Measurements from ENCODE around the gene KRTAP5-10.

The KRTAP5-10 gene

GRCh38 chr11:71557257-71557656 is 8.1 kb upstream of the KRTAP5-10 start:
- Histone ChIP-seq H3K27ac (ENCODE audit: low read depth, low read length) (no peak overlapping the region), H3K36me3 (ENCODE audit: control insufficient read depth, low read length) (no peaks in the 10 kb centered on the region), H3K4me1 (ENCODE audit: control insufficient read depth, low read length) (no peaks in the 10 kb centered on the region), H3K4me2 (ENCODE audit: low read length) (no peak overlapping the region), H3K79me2 (ENCODE audit: control insufficient read depth, low read length) (no peaks in the 10 kb centered on the region), H3F3A (ENCODE audit: control insufficient read depth, insufficient read depth) (no peaks in the 10 kb centered on the region), H3K4me3 (ENCODE audit: low read length) (no peak overlapping the region), H4K20me1 (ENCODE audit: control insufficient read depth, insufficient read depth, low read depth, low read length) (no peaks in the 10 kb centered on the region), H3K9me3 (ENCODE audit: control insufficient read depth, insufficient read depth, low read length) (no peaks in the 10 kb centered on the region), H3K9me2 (replicated peaks; ENCODE audit: control insufficient read depth, low read length) (no peaks in the 10 kb centered on the region), H3K27me3 (ENCODE audit: control insufficient read depth, low read length) (peaks cover 7% of the 10 kb centered on the region; the same call in 1 of the 2 replicates)
- TF ChIP-seq EZH2phosphoT487 (IDR thresholded peaks at IDR 0.05; ENCODE audit: borderline replicate concordance, low read length) (no peak), CTCF (IDR thresholded peaks at IDR 0.05; ENCODE audit: low read depth, low read length, poor library complexity, severe bottlenecking) (no peak)

GRCh38 chr11:71558996-71559395 is 6.4 kb upstream of the KRTAP5-10 start:
- TF ChIP-seq CTCF (IDR thresholded peaks at IDR 0.05; ENCODE audit: low read depth, low read length, poor library complexity, severe bottlenecking), result no peak
- TF ChIP-seq EZH2phosphoT487 (IDR thresholded peaks at IDR 0.05; ENCODE audit: borderline replicate concordance, low read length), result no peak

GRCh38 chr11:71562120-71562519 is 3.2 kb upstream of the KRTAP5-10 start:
- Histone ChIP-seq H3K4me2 (ENCODE audit: low read length) (no peak overlapping the region), H3K27me3 (ENCODE audit: control insufficient read depth, low read length) (peaks cover 16% of the 10 kb centered on the region)

More at GRCh38 chr11:71558996-71559395, 6.4 kb upstream of the KRTAP5-10 start:
- H3K36me3 ChIP-seq (ENCODE audit: control insufficient read depth, low read length), result no peaks in the 10 kb centered on the region
- H3K4me2 ChIP-seq (ENCODE audit: low read length), result no peak overlapping the region
- H3K4me1 ChIP-seq (ENCODE audit: control insufficient read depth, low read length), result no peaks in the 10 kb centered on the region
- H3K79me2 ChIP-seq (ENCODE audit: control insufficient read depth, low read length), result no peaks in the 10 kb centered on the region
- no peaks in the 10 kb centered on the region for H3K9me3 ChIP-seq (ENCODE audit: control insufficient read depth, insufficient read depth, low read length)
- no peaks in the 10 kb centered on the region for H3F3A ChIP-seq (ENCODE audit: control insufficient read depth, insufficient read depth)
- H3K27ac ChIP-seq (ENCODE audit: low read depth, low read length), result no peak overlapping the region
- H3K4me3 ChIP-seq (ENCODE audit: low read length), result no peak overlapping the region
- H3K27me3 ChIP-seq (ENCODE audit: control insufficient read depth, low read length), result peaks cover 17% of the 10 kb centered on the region
- no peaks in the 10 kb centered on the region for H4K20me1 ChIP-seq (ENCODE audit: control insufficient read depth, insufficient read depth, low read depth, low read length)
- no peaks in the 10 kb centered on the region for H3K9me2 ChIP-seq (replicated peaks; ENCODE audit: control insufficient read depth, low read length)

More at GRCh38 chr11:71562120-71562519, 3.2 kb upstream of the KRTAP5-10 start:
- H3K36me3 ChIP-seq (ENCODE audit: control insufficient read depth, low read length), result no peaks in the 10 kb centered on the region
- no peak for TF ChIP-seq EZH2phosphoT487 (IDR thresholded peaks at IDR 0.05; ENCODE audit: borderline replicate concordance, low read length)
- no peak for TF ChIP-seq CTCF (IDR thresholded peaks at IDR 0.05; ENCODE audit: low read depth, low read length, poor library complexity, severe bottlenecking)
- H3F3A ChIP-seq (ENCODE audit: control insufficient read depth, insufficient read depth), result no peaks in the 10 kb centered on the region
- no peaks in the 10 kb centered on the region for H3K79me2 ChIP-seq (ENCODE audit: control insufficient read depth, low read length)
- no peaks in the 10 kb centered on the region for H3K9me2 ChIP-seq (replicated peaks; ENCODE audit: control insufficient read depth, low read length)
- H3K9me3 ChIP-seq (ENCODE audit: control insufficient read depth, insufficient read depth, low read length), result no peaks in the 10 kb centered on the region
- H3K4me1 ChIP-seq (ENCODE audit: control insufficient read depth, low read length), result no peaks in the 10 kb centered on the region
- no peak overlapping the region for H3K27ac ChIP-seq (ENCODE audit: low read depth, low read length)
- H4K20me1 ChIP-seq (ENCODE audit: control insufficient read depth, insufficient read depth, low read depth, low read length), result no peaks in the 10 kb centered on the region
- no peak overlapping the region for H3K4me3 ChIP-seq (ENCODE audit: low read length)

Data from DOHH2 (cell line).